ENCODE results near the gene MMAB. TPM values are rescaled to one million over a fixed set of nuclear protein-coding genes. Genes with fewer than 3 reads are reported as not detected.

The MMAB gene
- 68.1 and 70.2 TPM in 2 replicates for total RNA-seq
- polyA plus RNA-seq (2012): 66.3 TPM

DNA sequence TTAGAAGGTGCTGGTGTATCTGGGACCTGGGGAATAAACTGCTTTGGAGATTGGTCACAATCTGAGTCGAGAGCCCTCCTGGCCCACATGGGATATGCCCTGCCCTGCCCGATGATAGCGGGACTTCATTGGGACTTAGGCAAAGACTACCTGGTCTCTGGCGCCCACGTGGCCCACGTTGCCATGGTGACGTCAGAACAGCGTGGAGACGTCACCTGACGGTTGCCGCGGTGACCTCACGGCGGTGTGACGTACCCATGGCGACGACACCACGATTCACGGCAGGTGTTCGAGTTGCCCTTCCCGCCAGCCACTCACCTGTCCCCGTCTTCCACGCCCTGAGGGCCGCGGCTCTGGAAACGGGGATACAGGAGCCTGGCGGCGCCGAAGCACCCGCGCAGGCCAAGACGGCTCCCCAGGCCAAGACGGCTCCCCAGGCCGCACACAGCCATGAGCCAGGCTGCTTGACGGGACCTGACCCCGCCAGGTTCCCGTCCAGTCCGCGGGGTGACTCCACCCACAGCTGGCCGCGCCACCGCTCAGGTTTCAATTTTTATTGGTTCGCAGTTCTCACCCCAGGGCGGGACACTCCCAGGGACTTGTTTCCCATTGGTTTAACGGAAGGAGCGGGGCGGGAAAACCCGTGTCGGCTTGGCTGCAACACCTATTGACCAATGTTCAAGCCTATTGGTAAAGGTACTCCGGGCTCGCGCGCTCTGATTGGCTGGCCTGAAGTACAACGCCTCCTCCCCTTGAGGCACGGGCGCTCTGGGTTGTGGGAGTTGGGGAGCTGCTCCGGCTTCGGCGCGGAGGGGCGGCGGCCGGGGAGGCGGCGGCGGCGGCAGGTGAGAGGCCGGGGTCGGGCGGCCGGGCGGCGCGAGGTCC lies at the start of gene MMAB, which contains the start of gene MVK:
Gene MMAB, minus strand, starts transcription at position 476 of the 885 bp plus-strand sequence. Its CDS starts 24 bp downstream, at position 452.
Gene MVK, plus strand, starts transcription at position 766 of the 885 bp plus-strand sequence. CDS start 1,029 bp downstream, outside the sequence.
- peak; percentile 99 for DNase-seq (ENCODE audit: low read depth)

DNA sequence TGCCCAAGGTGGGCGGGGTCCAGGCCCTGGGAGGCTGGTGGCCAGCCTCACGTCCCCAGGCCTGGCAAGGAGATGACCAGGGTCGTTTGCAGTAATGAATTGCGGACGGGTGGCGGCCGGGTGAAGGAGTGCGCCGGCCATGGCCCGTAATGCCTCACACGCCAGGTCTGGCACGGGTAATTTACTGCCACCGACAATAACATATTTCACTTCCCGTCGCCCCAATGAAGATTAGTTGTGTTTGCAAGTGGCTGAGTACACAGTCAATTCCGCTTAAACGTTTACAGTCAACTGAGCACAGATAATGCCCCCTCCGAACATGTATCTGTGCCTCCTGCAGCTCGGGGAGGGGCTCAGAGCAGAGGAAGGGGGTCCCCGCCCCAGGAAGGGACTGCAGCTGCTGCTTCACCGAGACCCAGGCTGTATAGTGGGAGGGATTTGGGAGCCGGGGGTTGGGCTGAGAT lies 48.6 kb upstream of the MMAB start:
- no peak for DNase-seq (ENCODE audit: low read depth)

DNA sequence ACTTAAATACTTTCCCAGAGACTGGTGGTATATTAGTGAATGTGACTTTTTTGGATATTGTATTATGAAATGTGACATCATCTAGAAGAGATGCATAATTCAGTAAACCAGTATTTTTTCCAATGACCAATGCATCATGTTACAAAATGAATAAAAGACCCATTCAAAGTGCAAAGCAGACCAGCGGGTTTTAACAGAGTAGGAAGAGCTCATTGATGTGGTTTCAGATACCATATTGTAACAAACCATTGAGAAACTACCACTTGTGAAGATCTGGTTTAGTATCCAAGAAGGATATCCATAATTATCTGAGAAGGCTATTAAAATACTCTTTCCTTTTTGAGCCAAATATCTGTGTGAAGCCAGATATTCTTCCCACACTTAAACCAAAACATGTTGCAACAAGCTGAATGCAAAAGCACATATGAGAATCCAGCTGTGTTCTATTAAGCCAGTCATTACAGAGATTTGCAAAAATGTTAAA lies 47.9 kb upstream of the MMAB start:
- no peak for DNase-seq (ENCODE audit: low read depth)

DNA sequence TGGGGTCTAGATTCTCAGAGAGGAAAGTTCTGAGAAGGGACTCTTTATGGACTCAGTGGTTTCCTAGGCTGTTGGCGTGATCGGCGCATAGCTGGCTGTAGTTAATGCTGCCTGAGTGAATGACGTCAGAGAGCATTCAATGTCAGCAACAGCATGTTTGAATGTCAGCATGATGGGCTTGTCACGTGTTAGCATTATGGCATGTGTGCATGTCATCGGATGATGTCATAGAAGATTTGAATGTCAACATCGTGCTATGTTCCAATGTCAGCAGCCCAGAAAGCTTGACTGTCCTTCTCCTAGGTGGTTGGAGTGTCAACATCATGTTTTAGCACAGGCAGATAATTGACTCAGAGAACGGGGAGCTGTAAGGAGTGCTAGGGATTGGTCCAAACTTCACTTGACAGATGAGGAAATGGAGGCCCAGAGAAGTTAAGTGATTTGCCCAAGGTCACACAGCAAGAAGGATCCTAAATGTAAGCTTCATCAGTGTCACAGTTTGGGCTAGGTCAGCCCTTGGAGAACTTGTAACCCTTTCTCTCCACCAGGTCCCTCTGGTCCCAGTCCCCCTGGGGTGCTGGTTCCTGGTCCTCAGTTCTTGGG lies 45.8 kb upstream of the MMAB start:
- DNase-seq (ENCODE audit: low read depth): no peak

DNA sequence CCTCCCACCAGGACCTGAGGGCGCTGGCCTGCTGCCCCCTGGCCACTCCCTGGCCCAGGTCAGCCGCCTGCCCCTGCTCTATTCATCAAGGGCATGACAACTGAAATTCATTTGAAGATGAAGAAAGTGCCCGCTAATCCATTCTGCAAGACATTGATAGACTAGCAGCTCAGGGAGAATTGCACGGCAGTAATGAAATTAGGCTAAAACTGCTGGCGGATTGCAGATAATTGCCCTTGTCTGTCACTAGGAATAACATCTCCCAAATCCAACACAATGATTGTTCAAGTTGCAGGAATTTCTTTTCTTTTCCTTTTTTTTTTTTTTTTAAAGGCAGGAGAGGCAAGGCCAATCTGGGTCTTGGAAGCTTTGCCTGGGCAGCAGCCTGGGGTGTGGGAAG lies 44.8 kb upstream of the MMAB start:
- no peak for DNase-seq (ENCODE audit: low read depth)

DNA sequence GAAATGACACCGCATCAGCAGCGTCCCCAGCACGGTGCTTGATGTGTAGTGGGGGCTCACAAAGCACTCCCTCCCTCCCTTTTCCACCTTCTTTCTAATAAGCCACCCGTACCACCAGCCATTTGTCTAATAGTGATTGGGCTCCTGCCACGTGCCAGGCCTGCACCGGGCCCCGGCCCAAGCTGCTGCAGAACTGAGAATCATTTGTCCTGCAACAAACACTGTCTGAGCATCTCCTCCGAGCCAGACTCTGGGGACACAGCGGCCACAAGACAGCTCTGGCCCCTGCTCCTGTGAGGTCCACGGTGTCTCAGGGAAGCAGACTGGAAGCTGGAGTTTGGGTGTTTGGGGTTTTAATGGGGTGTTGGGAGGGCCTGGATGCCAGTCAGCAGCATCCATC lies 44.2 kb upstream of the MMAB start:
- DNase-seq (ENCODE audit: low read depth): no peak

DNA sequence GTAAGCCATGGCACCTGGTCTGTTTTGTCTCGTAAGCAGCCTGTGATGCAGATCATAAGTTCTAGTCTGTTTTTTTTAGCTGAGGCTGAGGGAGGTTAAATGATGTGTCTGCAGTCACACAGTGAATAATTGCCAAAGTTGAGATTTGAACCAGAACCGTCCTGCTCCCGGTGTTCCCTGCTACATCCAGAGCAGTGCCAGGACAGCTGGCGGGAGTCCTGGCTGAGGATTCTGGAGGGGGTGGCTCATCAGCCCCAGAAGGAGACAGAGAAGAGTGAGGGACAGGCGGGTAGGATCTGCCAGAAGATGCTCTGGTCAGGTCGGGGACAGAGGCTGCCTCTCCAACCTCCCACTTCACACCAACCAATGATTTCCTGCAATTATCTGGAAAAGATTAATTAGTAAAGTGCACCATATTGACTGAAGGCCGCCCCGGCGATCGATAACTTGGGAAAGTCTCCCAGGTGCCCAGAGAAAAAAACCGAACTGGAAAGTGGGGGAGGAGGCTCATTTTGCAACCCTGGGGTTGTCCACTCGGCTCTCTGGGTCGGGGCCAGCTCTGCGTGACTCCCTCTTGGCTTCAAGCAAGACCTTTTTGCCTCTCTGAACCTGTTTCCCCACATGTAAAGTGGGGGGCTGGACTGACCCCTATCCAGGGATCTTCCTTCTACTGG lies 42.4 kb upstream of the MMAB start:
- no peak for DNase-seq (ENCODE audit: low read depth)

DNA sequence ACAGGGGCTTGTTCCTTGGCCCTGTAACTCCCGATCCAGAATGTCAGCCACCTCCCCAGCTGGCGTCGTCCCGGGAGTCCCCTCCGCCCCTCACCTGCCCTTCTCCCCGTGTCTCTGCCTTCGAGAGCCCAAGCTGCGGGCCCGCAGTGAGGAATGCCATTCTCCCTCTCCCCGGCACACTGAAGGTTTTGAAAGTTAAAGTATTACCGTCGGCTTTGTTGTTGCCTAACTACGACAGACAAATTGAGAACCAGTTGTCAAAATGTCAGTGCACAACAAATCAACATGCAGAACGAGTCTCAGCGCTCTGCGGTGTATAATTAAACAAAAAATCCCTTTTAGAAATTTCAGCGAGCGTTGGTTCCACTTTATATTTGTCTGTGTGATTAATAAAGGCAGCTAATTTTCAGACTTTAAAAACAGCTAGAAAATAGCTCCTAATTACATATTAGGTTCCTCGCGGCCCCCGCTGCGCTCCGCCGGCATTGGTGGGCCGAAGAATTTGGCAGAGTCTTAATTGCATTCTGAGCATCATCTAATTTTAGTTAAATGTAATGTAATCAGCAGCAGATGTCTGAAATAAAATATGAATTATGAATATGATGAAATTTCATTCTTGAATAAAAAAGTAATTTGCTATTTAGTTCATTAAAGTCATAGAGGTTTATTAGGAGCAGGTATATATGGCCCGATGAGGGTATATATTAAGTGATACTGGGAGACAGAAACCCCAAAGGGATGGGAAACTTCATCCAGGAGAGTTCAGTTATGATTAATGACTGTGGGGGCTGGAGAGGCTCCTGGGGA lies 40.5 kb upstream of the MMAB start:
- no peak for DNase-seq (ENCODE audit: low read depth)

DNA sequence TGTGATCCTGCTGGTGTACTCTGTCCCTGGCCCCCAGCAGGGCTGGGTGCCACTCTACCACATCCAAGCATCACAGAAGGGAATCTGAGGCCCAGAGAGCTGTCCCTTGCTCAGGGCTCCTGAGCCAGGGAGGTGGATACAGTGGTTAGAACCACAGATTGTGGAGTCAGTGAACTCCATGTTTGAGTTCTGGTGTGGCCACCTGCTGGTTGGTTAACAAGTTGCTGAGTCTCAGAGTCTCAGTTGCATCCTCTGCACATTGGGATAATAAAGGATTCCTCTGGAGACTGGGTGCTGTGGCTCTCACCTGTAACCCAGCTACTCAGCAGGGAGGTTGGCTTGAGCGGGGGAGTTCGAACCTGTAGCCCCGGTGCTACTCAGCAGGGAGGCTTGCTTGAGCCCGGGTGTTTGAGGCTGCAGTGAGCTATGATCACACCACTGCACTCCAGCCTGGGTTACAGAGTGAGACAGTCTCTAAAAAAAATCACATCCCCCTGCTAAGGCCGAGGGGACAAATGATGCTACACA lies 39.7 kb upstream of the MMAB start:
- peak; percentile 22 for DNase-seq (ENCODE audit: low read depth)

DNA sequence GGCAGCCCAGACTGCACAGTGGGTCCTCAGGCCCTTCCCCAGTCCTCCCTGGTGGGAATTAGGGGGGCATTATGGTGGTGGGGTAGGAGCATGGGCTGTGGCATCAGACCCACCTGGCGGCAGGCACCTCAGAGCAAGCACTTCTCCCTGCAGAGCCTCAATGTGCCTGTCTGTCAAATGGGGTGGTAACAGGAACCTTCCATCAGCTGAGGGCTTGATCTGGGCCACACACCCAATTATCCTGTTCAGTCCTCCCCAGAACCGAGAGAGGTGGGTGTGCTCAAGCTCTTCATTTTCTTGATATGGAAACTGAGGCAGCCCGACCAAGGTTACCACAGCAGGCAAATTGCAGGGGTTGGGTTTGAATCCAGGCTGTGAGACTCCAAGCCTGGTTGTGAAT lies 38.7 kb upstream of the MMAB start:
- no peak for DNase-seq (ENCODE audit: low read depth)

DNA sequence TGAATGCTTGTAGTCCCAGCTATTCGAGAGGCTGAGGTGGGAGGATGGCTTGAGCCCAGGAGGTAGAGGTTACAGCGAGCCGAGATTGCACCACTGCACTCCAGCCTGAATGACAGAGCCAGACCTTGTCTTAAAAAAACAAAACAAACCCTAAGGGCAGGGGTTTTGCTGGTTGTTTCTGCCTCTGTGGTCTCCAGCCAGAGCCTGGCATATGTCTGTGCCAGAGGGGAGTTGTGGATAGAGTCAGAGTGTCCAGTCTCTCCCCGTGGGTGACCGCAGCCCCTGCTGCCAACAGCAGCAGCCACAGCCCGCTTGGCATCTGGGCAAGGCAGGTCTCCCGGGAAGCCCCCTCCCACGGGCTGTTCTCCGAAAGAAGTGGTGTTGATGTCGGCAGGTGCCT lies 37.9 kb upstream of the MMAB start:
- DNase-seq (ENCODE audit: low read depth): peak; percentile 58

DNA sequence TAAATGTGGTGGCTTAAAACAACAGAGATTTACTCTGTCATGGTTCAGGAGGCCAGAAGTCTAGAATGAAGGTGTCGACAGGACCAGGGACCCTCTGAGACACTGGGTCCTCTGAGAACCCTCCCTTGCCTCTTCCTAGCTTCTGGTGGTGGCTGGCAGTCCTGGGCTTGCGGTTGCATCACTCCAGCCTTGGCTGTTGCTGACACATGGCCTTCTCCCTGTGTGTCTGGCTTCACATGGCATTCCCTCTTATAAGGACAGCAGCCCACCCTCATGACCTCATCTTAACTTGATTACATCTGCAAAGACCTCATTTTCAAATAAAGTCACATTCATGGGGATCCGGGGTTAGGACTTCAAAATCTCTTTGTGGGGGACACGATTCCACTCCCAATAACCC lies 37.2 kb upstream of the MMAB start:
- DNase-seq (ENCODE audit: low read depth): no peak

DNA sequence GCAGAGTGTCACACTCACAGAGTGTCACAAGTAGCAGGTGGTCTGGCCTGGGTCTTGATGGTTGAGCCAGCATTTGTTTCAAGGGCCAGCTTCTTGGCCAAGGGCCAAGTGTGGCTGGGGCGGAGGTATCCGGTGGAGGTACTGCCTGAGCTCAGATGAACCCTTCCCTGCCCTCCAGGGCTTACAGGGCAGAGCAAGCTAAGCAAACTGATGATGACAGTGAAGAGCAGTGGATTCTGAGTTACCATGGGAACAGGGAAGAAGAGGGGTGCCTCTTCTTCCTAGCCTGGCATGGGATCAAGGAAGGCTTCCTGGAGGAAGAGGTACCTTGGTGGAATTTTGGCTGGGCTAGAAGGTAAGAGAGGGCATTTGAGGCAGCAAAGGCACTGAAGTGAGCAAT lies 36.0 kb upstream of the MMAB start:
- no peak for DNase-seq (ENCODE audit: low read depth)

DNA sequence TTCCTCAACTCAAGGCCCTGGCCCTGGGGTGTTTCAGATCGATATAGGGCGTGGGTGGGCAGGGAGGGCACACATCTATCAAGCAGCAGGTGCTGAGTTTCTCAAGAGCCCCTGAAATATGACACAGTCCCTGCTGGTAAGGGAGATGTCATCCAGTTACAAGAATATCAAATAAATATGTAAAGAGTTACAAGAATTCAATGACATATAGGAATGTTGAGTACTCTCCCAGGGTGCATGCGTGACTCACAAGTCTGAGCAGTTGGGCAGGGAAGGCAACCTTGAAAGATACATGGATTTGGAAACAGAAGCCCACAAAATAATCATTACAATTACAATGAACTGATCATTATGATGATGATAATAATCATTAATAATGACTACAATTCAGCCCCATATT lies 35.5 kb upstream of the MMAB start:
- no peak for DNase-seq (ENCODE audit: low read depth)

DNA sequence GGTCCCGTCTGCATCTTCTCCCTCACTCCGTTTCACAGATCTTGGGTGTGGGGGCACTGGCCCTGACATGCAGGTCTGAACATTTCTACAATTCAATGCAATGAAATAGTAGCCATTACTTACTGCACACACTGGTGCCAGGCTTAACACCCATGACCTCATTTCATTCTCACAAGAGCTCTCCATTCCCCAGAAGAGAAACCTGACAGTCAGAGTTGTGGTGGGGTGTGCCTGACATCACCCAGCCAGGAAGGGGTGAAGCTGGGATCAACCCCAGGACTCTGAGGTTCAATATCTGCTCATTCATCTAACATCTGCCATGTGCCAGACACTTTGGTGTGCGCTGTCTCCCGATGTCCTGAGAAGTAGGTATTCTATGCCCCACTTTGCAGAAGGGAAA lies 35.0 kb upstream of the MMAB start:
- no peak for DNase-seq (ENCODE audit: low read depth)

DNA sequence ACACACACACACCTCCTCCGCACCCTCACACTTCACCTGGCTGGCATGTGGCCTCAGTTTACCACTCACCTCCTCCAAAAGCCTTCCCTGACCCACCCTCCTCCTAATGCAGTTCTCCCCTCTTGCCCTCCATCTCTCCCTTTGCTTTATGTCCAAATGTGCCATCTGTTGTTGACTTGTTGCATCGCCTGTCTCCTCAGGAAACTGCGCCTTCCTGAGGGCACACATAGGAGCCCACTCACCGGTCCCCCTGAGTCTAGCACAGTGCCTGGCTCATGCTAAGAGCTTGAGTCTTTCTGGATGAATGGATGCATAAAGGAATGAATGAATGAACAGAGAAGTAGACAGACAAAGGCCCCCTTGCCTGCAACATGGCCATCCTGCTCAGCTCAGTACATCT lies 34.3 kb upstream of the MMAB start:
- no peak for DNase-seq (ENCODE audit: low read depth)

DNA sequence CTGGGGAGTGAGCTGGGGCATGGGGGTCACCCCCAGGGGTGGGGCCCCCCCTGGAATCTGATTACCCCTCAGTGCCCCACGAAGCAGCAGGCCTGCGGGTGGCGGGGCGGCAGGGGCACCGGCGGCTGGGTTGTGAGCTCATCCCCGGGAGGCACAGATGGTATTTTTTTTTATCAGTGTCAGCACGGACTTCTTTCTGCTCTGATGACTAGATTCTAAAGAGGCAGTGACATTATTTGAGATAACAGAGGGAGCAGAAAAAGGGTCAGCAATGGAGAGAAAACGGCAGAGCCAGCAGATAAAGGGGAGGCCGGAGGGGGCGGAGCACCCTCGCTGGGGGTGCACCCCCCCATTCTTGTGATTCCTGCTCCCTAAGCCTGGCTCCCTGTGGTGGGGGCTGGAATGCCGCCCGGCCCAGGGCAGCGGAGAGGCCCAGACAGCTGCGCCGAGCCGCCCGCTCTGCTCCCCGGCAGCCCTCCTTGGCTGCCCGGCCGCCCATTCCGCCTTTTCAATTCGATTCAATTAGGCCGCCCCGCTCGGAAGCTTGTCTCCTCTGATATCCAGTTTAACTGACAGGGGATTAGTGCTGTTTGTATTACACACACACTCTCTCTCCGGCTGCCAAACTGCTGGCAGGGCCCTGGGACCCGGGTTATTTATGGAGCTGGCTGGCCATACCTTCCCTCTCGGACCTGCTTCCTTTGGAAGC lies 33.2 kb upstream of the MMAB start:
- DNase-seq (ENCODE audit: low read depth): peak; percentile 57

DNA sequence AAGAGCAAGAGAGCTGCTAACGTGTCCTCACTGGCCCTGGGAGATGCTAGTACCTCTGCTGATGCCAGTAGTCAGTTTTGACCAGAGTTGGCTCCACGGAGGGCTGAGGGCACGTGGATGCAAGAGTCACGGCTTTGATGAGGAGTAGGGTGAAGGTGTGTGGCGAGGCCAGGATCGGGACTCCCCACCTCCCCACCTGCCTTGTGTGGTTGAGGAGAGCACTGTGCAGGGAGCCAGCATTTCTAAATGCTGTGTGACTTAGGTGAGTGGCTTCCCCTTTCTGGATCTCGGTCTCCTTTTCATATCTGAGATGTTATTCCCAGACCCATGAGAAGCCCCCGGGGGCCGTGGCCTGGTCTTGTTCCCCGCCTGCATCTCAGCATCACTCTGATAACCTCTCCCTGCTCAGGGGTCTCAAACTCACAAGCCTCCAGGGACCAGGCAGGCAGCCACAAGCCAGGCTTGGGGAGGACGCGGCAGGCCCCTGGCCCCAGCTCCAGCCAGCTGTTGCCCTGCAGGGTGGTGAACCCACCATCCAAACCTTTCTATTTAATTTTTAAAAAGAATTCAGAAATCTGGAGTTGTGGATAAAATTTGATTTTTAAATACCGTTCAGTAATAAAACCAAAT lies 32.4 kb upstream of the MMAB start:
- no peak for DNase-seq (ENCODE audit: low read depth)

DNA sequence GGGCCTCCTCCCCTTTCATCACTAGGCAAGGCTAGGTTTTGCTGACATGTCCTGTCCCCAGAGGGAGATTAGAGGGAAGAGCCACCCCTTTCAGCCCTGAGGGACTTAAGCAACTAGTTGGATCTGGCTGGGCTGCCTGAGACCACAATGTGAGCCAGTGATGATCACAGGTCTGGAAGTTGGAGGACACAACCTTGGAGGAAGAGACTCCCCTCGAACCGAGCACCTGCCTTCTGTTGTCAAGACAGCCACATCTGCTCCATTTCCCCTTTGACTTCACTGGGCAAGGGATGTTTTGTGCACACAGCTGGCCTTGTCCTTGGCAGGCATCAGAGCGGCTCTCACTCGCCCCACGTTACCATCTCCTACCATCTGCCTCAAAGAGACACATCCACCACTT lies 31.7 kb upstream of the MMAB start:
- DNase-seq (ENCODE audit: low read depth): no peak

Measured in myocyte (in vitro differentiated cells).